ENCODE data around the gene MCAM.

GRCh38 chr11:119334174-119334930 is 17.4 kb upstream of the MCAM start, which contains the start of gene RNF26:
- TF ChIP-seq EZH2 (IDR thresholded peaks at IDR 0.05; ENCODE audit: insufficient read depth, poor library complexity, severe bottlenecking), result no peak
- no peak for TF ChIP-seq EZH2phosphoT487 (IDR thresholded peaks at IDR 0.05; ENCODE audit: insufficient read depth, low read depth)
